Osteoblast (primary cell): Measurements from ENCODE around the gene ZBTB17. TPM values are rescaled to one million over a fixed set of nuclear protein-coding genes. Genes with fewer than 3 reads are reported as not detected.

Source experiments
- DNase-seq: peaks from one replicate; pipeline ENCODE4 v3.0.0; 2011; ENCODE audit warnings: low spot score, mixed read lengths; ENCODE audit not compliant: insufficient read length; ENCODE audit errors: missing footprints
- H2AFZ ChIP-seq: 2 replicates; pipeline ENCODE4 v1.6.0; 2011; ENCODE audit warnings: mild to moderate bottlenecking, low read length
- H3K27ac ChIP-seq: 2 replicates; pipeline ENCODE4 v1.5.1; 2011; ENCODE audit warnings: mild to moderate bottlenecking, low read depth, low read length, moderate library complexity
- H3K27me3 ChIP-seq: 2 replicates; pipeline ENCODE4 v1.6.0; 2012; ENCODE audit warnings: mild to moderate bottlenecking, control low read depth, inconsistent platforms, low read length, moderate library complexity; ENCODE audit not compliant: insufficient read depth
- H3K36me3 ChIP-seq: 2 replicates; pipeline ENCODE4 v1.5.1; 2011; ENCODE audit warnings: mild to moderate bottlenecking, low read length, control low read depth, moderate library complexity; ENCODE audit not compliant: insufficient read depth
- H3K4me1 ChIP-seq: 2 replicates; pipeline ENCODE4 v1.5.1; 2011; ENCODE audit warnings: mild to moderate bottlenecking, low read length, control low read depth, moderate library complexity; ENCODE audit not compliant: insufficient read depth
- H3K4me2 ChIP-seq: 2 replicates; pipeline ENCODE4 v1.6.0; 2011; ENCODE audit warnings: mild to moderate bottlenecking, low read length; ENCODE audit not compliant: insufficient read depth
- H3K4me3 ChIP-seq: fragments of 200-600 bp; sonication (generic); 3 replicates; pipeline ENCODE4 v1.5.1; 2012; ENCODE audit warnings: mild to moderate bottlenecking, low read length, inconsistent platforms; ENCODE audit not compliant: insufficient read depth
- H3K79me2 ChIP-seq: 2 replicates; pipeline ENCODE4 v1.6.0; 2012; ENCODE audit warnings: mild to moderate bottlenecking, low read length, control low read depth, inconsistent platforms; ENCODE audit not compliant: insufficient read depth
- H3K9me3 ChIP-seq: 2 replicates; pipeline ENCODE4 v1.5.1; 2011; ENCODE audit warnings: low read depth, low read length, control low read depth
- H4K20me1 ChIP-seq: 2 replicates; pipeline ENCODE4 v1.6.0; 2012; ENCODE audit warnings: mild to moderate bottlenecking, low read length, control low read depth; ENCODE audit not compliant: insufficient read depth
- CTCF ChIP-seq: IDR thresholded peaks from 2 replicates; pipeline ENCODE4 v1.5.1; 2011; ENCODE audit warnings: mild to moderate bottlenecking, low read depth, low read length, moderate library complexity; ENCODE audit errors: extremely low read depth
- total RNA-seq: library from RNA; depleted of rRNA; stranded (reverse); fragments of >200 nt; gene quantifications from 2 replicates; pipeline ENCODE4 v1.2.3, GENCODE V29; 2012

ZBTB17 gene
- total RNA-seq, 1 donor, result 29.7 TPM

- peak; percentile 8 for DNase-seq
- Histone ChIP-seq H3K4me2 (no peak overlapping the region), H3K27me3 (no peaks in the 10 kb centered on the region), H3K4me3 (no peak overlapping the region), H3K9me3 (no peaks in the 10 kb centered on the region), H3K36me3 (peaks cover 1% of the 10 kb centered on the region), H3K79me2 (peaks cover 72% of the 10 kb centered on the region), H4K20me1 (peaks cover 15% of the 10 kb centered on the region), H3K4me1 (peaks cover 37% of the 10 kb centered on the region), H2AFZ (no peak overlapping the region), H3K27ac (peak overlapping the region; percentile 14)
- TF ChIP-seq CTCF, result no peak
These were observed 12.4 kb downstream of the ZBTB17 start for GRCh38 chr1:15963363-15963967.

GRCh38 chr1:15962671-15963362 is 13.1 kb downstream of the ZBTB17 start:
- H3K4me3 ChIP-seq, result no peak overlapping the region
- peaks cover 72% of the 10 kb centered on the region for H3K79me2 ChIP-seq
- H3K9me3 ChIP-seq, result no peaks in the 10 kb centered on the region
- H4K20me1 ChIP-seq, result peaks cover 16% of the 10 kb centered on the region
- H3K36me3 ChIP-seq, result no peaks in the 10 kb centered on the region
- H3K4me2 ChIP-seq, result no peak overlapping the region
- no peak overlapping the region for H3K27ac ChIP-seq
- no peak overlapping the region for H2AFZ ChIP-seq
- H3K27me3 ChIP-seq, result no peaks in the 10 kb centered on the region
- H3K4me1 ChIP-seq, result peaks cover 44% of the 10 kb centered on the region
- no peak for DNase-seq
- no peak for TF ChIP-seq CTCF

GRCh38 chr1:15962176-15962575 is 13.7 kb downstream of the ZBTB17 start:
- DNase-seq, result peak; percentile 38

More at GRCh38 chr1:15962176-15962575, 13.7 kb downstream of the ZBTB17 start:
- Histone ChIP-seq H3K9me3 (no peaks in the 10 kb centered on the region), H3K4me3 (no peak overlapping the region), H3K27me3 (no peaks in the 10 kb centered on the region), H3K4me1 (peaks cover 47% of the 10 kb centered on the region), H4K20me1 (peaks cover 21% of the 10 kb centered on the region), H3K79me2 (peaks cover 72% of the 10 kb centered on the region), H3K36me3 (no peaks in the 10 kb centered on the region), H3K27ac (no peak overlapping the region), H3K4me2 (no peak overlapping the region), H2AFZ (no peak overlapping the region)
- no peak for TF ChIP-seq CTCF
